Eye (tissue), 1 donor: Measurements from ENCODE around the gene HS3ST1.
A peak's percentile ranks its signal among the peaks of the same experiment; 100 is the strongest.
"Not testable (repeated sequence)": the region's sequence is repeated elsewhere in the genome, so short reads cannot be mapped to it uniquely, and the experiment has no call there.

Experiments used
- DNase-seq: peaks from one replicate; pipeline ENCODE4 v3.0.0-alpha.2; 2015

Gene HS3ST1

DNA sequence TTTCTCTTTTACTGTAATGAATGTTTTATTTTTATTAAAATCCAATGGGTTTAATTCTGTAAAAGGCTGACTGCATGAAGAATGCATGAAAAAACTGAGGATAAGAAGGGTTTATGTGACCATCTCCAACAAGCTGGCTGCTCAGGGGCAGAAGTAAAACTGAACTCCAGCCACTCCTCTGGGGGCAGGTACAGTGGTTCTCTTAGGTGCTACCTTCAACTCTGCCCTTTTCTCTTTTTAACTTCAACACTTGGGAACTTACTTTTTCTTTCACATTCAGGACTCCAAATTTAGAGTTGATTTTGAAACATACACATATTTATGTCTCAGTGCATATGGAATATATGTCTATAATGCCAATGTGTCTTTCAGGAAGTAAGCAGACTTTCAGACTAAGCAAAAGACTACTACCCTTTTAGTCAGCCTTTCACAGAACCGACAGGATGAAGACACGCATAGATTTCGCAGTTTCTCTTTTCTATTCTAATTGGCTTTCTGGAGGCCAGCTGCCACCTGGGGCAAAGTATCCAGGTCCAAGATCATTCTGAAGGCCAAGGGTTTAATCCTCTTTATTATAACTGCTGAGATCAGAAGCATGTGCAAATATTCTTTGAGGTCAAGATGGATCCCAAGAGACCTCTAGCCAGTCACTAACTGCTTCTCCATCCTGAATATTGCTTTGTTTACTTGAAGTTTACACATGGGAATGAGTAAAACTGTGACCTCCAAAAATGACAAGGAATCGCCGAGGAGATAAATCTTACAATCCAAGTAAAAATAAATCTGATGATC, 30.7 kb downstream of the HS3ST1 start:
- DNase-seq, result peak; percentile 23

GRCh38 chr4:11397146-11397545, 31.5 kb downstream of the HS3ST1 start:
- DNase-seq, result no peak

DNA sequence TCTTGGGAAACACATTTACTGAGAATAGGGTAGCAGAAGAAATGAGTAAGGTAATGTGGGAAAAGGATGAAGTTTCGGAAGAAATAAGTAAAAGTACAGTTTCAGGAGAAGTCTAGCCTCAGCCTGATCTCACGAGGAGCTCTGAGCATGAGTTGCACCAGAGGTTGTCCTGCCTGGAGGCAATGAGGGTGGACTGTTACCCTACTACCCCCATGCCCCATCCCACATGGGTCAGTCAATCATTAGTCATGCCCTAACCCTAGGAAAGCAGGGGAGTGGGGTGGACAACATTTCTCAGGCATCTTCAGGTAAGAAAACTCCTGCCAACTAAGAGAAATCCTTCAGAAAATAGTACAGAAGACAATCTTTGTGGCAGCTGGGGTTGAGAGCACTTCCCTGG, 35.1 kb downstream of the HS3ST1 start:
- no peak for DNase-seq

DNA sequence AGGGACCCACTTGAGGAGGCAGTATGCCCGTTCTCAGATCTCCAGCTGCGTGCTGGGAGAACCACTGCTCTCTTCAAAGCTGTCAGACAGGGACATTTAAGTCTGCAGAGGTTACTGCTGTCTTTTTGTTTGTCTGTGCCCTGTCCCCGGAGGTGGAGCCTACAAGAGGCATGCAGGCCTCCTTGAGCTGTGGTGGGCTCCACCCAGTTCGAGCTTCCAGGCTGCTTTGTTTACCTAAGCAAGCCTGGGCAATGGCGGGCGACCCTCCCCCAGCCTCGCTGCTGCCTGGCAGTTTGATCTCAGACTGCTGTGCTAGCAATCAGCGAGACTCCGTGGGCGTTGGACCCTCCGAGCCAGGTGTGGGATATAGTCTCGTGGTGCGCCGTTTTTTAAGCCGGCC, 44.6 kb downstream of the HS3ST1 start:
- not testable (repeated sequence) for DNase-seq

DNA sequence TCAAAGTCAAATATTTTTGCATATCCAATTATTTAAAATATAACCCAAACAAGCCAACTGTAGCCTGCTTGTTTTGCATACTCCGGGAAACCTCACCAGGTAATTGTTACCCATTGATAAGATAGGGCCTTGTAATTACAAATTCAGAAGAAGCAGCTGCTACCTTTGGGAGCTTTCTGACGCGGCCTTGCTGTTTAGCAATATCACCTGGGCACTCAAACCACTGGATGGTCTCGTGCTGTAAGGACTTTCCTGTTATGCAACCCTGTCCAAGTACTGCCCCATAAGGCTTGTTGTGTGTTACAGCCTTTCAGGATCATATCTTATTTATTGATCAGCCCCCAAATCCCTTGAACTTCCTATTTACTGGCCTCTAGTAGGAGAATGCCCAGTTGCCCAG, 52.1 kb downstream of the HS3ST1 start:
- DNase-seq, result no peak

GRCh38 chr4:11376146-11376545, 52.5 kb downstream of the HS3ST1 start:
- no peak for DNase-seq

DNA sequence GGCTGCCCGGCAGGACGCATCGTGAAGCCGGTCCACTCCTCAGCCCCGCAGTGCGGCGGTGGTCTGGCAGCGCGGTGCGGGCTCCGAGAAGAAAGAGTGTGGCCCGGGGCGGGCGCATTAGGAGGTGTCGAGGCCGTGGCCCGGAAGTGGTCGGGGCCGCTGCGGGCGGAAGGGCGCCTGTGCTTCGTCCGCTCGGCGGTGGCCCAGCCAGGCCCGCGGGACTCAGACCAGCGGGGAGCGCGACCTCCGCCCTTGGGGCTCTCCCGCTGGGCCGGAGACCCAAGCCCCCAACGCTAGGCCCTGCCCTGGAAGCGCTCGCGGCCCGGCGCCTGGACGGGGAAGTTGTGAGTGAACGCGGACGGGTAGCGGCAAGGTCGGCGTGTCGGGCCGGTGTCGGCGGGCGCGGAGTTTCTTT, 60.0 kb downstream of the HS3ST1 start:
- DNase-seq, result peak; percentile 25

- peak; percentile 47 for DNase-seq
These were observed 61.3 kb downstream of the HS3ST1 start for GRCh38 chr4:11367371-11367770.

GRCh38 chr4:11366859-11367258, 61.8 kb downstream of the HS3ST1 start:
- DNase-seq, result no peak

- DNase-seq, result no peak
These were observed 63.7 kb downstream of the HS3ST1 start for GRCh38 chr4:11365039-11365438.

DNA sequence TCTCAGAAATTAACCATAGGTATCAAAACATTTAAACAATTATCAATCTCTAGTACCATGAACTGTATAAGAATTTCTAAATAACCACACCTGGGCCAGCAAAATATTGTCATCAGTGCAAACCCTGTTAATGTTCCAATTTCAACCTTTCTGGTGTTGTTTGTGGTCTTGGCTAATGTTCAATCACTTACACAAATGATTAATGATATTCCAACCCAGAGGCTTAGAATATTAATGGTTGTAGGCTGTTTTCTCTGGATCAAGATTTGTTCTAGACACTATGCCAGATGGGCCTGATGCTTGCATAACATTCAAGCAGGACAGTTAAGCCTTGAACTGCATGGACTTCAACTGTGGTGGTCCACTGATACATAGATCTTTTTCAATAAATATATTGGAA, 69.1 kb downstream of the HS3ST1 start:
- no peak for DNase-seq

DNA sequence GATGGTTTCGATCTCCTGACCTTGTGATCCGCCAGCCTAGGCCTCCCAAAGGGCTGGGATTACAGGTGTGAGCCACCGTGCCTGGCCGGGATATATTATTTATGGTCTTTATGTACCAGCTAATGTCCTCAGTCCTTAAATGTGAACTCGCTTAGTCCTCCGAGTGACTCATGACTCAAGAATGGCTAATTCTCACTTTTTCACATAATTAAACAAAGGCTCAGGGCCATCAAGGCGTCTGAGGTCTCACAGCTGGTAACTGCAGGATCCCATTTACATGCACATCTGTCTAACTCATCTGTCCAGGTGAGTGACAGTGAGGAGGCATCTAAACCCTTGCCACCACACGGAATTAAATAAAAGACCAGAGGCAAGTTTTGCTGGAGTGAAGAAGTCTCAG, 73.5 kb downstream of the HS3ST1 start:
- no peak for DNase-seq

GRCh38 chr4:11354531-11354930, 74.2 kb downstream of the HS3ST1 start:
- no peak for DNase-seq

- DNase-seq, result no peak
These were observed 80.1 kb downstream of the HS3ST1 start for GRCh38 chr4:11348449-11349088.

DNA sequence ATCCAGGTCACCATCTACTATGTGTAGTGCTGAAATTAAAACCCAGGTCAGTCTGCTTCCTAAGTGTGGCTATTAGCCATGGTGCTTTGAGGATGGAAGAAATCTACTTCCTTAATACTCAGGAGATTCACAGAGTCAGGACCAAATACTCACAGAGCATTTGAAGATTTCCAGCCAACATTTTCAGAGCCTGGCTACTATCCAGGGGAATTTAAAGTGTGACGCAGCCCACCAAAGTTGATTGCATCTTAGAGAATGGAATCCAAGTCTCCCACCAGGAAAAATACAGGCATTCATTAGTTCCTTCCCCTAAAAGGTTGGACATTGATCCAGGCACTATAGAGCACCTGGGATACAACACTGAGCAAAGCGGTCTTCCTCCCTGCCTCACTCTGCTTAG, 83.8 kb downstream of the HS3ST1 start:
- no peak for DNase-seq

DNA sequence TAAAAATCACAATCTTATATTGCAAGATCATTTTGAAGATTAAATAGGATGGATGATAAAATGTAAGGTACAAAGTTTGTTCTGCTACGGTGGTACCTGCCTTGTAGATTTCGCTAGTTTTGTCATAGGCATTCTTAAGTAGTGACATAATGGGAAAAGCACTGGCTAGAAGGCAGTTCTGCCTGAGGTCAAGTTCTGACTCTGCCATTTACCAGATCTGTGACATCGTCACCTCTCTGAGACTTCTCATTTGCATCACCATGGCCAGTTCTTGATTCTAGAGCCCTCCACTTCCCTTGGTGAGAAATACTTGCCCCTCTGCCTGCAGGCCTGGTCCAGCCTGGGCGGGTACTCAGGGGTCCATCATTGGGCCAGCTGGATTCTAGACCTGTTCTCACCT, 85.2 kb downstream of the HS3ST1 start:
- DNase-seq, result no peak
